ENCODE measurements around the gene RNF150.

Gene RNF150

DNA sequence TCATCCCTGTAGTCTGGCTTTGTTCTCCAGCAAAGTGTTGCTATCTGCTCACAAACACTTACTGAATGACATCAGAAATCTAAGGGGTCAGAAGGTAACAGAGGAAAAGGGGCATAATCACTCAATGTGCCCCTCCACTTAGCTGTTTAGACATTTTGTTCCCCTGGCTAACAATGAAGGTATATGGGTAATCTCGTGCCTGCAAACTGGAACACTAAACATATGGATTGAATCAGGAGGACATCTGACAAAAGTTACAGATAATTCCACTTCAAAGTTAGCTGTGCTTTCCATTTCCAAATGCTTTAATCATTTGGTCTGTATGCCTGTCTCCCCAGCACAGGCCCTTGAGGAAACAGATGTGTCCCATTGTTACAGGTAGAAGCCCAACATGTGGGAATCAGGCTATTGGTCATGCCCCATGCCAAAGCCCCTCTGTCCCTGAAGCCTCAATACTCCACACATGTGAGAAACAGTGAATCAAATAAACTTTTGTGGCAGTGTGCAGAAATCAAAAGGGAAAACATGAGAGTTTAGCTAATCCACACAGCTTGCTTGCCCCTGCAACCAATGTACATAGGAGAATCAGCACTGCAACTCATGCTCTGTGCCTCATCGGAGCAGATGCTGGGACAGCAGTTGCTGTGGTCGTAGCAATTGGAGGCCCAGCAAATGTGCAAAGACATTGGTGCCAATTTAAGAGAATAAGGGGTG is 111.7 kb downstream of the RNF150 start:
- DNase-seq: no peak

DNA sequence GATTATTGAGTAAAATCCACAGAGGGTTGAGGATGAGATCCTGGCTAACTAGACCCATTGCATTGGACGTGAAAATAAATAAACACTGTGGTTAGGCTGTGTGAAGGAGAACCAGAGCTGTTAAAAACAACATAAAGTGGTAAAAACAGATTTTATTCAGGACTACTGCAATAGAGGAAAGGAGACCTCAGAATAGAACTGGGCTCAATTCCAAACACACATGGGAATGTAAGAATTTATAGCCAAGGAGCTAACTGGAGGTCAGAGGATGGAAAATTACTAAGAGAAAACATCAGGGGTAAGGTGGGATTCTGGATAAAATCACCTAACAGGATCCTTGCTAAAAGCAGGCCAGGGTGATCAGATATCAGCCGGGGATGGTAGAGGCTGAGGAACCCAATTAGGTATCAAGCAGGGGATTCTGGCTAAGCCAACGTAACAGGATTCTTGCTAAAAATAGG is 112.4 kb downstream of the RNF150 start:
- DNase-seq: no peak

DNA sequence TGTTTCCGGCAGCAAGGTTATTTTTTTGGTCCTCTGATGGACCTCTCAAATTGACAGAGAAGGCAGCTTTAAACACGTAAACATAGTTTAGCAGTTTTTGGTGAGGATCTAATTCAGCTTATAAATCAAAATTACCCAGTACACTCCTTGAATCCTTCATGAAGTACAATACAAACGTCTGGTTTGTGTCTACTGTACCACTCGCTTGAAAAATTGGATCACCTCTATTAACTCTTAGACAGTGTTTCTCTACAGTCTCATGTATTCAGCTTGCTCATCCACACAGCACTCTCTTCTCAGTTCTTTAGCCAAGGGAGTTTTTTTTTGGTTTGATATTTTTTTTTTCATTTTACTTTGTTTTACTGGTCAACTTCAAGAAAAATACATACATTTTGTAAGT is 113.5 kb downstream of the RNF150 start:
- DNase-seq: no peak

DNA sequence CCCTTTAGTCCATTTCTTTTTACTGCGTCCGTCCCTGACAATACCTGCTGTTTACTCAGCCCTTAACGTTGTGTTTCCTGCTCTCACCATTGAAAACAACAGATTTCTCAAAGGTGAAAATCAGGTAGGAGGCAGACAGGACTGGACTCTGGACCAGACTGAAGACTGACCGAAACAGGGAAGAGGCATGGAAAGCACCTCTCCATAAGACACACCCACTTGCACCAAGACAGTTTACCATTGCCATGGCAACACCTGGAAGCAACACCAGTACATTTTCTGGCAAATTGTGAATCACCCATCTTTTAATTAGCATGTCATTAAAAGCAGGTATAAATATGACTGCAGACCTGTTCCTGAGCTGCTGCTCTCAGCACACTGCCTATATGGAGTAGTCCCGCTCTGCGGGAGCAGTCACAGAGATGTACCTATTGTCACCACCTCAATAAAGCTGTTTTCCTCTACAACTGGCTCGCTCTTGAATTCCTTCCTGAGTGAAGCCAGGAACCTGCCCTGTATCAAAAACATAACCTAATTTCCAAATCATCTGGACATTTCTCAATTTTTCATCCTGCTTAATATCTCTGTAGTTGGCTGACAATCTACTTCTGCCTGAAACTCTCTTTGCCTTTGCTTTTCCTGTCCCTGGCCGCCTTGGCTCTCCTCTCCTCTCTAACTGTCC is 117.0 kb downstream of the RNF150 start:
- no peak for DNase-seq

DNA sequence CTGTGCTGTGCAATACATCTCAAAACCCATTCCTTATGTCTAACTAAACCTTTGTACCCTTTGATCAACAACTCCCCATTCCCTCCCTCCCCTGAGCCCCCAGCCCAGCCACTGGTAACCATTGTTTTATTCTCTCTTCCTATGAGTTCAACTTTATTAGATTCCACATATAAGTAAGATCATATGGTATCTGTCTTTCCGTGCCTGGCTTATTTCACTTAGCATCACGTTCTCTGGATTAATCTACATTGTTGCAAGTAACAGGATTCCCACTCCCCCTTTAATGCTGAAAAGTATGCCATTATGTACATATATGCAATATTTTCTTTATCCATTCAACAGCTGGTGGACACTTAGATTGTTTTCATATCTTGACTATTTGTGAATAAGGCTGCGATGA is 119.4 kb downstream of the RNF150 start:
- no peak for DNase-seq

DNA sequence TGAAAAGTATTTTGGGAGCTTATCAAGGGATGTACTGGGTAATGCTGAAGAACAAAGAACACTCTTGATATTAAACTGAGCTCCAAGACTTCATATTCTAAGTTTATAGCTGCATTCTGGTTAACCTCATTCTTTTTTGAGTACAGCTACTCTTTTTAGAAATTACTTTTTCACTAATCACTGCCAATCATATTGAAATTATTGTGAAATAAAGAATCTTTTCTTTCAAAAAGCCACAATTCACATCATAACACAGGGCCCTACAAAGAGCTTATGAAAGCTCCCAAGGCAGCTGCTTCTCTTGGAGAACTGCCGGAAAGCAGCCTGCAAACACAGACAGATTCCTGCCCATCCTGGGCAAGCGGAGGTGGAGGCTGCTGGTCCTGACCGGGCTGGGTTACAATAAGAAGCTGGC is 121.4 kb downstream of the RNF150 start:
- DNase-seq: no peak

DNA sequence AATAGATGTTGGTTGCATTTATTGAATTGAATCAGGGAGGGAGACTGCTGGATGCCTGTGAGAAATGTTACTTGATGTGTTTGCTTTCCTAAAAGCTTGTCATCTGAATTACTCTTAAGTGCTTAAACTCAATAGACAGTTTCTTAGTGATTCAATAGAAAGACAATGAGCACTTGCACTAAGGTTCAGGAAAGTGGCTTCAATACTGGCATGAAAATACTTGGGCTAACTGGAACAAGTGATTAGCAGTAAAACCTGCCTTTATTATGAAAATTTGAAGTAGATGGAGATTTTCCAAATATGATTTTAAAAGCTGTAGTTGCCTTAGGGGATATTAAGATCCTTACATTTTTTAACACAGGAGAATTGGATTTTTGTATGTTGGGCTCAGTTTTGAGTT is 123.3 kb downstream of the RNF150 start:
- no peak for DNase-seq

DNA sequence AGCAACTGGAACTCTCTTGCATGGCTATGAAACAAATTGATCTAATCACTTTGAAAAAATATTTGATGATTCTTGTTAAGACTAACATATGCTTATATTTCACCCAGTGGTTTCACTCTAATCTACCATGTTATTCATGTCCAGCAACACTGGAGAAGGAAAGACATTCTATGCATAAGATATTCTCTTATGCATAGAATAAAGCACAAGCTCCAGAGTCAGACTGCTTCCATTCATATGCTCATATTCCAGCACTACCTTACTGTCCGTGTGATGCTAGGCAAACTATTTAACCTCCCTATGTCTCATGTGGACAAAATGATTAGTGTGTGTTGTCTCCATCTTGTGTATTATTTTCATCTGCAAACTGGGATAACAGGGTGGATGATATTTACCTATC is 124.1 kb downstream of the RNF150 start:
- DNase-seq: no peak

DNA sequence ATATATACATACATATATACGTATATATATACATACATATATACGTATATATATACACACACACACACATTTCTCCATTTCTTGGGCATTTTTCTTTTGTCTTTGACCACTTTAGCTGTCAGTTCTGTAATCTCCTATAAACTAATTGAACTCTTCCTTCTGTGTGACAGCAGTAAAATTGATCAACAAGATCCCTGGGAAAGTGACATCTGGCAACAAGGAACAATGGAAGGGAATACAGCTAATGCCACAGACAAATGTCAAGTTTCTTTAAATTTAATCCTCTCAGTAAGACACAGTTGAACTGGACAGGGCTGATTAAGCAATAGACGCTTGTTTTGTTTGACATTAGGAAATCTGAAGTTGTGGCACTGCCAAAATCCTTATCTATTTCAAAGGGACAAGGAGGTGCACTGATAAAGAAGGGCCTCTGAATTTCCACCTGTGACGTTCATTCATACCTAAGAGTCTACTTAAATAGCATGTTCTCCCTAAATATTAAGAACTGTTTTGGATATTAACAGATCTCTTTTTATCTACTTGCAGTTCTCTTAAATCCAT is 126.9 kb downstream of the RNF150 start:
- no peak for DNase-seq

DNA sequence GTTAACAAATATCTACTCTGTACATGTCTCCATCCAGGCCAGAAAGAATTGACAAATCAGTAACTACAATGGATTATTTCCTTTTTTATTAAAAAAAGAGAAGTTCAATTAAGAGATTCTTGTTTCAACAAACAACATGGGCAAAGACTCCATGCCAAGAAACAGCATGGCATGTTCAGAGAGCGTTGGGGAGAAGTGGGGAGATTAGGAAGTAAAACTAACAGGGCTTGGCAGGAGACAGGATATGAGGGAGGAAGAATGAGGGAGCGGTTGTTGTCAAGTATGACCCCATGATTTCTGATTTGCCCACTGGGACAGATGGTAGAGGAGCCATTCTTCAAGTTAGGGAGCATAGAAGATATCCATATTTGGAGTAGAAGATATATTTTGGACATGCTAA is 128.4 kb downstream of the RNF150 start:
- DNase-seq: no peak

DNA sequence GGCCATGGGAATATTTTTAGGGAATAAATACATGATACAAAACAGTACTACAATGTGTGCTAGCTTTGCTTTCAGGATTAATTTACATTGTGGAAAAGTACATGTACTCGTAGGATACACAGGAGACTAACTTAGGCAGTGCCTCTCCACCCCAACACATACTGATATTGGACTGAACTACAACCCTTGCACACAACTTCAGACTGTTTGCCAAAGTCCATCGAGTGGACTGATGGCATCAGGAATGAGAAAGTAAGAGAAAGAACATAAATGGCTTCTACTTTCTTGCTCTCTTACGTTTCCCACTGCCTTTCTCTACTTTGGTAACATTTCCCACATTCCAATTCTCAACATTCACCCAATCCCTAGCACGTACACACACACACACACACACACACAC is 130.1 kb downstream of the RNF150 start:
- no peak for DNase-seq

DNA sequence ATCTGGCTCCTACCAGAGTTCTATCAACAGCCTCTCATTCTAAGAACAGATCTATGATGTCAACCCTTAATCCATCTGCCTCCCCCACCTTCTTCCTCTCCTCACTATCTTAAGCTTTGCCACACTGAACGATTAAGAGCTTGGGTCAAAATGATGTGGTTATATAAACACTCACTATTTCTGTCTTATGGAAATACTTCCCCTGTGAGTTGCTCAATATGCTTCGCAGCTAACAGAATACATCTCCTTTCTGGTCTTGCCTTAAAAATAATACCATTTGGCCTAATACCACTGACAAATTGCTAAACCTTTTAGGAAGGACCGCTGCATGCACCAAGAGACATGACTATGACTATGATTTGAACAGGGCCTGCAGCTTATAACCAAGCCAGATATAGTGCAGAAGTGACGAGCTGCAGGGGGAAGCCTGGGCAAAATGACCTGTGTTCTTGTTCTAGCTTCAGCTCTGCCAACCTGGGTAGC is 130.9 kb downstream of the RNF150 start:
- no peak for DNase-seq

DNA sequence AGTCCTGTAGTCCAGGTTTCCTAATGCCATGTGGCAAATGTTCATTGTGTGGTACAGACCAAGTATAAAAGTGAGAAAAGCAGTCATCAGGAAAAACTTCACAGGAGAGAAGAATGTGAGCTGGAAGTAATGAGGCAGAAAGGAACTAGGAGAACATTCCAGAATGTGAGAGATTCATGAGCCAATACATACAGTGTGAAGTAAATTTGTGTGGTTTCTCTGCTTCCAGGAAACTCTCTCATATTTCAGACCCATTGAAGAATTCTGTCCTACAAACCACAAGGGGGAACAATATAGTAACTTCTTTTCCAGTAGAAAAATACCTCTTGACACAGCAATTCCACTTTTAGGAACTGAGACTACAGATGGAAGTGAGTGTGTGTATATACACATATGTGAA is 136.5 kb downstream of the RNF150 start:
- DNase-seq: no peak

DNA sequence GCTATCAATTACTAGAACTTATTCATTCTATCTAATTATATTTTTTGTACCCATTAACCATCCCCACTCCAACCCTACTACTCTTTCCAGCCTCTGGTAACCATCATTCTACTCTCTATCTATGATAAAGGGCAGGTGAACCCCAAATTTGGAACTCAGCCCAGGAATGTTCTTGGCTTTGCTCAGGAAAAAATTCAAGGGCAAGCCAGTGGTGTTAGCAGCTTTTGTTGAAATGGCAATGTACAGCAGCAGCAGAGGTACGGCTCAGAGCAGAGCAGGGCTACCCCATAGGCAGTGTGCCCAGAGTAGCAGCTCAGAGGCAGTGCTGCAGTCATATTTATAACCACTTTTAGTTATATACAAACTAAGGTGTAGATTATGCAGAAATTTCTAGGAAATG is 138.2 kb downstream of the RNF150 start:
- no peak for DNase-seq

DNA sequence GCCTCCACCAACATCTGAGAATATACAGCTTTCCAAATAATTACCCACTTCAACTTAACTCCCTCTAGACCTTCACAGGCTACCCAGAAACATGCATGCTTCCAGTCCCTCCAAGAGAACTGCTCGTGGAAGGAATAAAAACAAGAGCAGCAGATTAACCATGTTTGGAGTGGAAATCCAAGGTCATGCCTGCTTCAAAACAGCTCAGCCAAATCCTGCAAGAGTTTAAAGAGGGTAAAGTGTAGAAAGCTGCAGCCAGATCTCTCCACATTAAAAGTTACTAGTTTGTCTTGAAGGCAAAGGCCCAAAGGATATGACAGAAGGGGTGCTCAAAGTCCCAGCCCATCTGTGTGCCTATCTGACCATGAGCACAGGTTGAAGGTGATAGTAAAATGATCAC is 139.3 kb downstream of the RNF150 start:
- DNase-seq: no peak

DNA sequence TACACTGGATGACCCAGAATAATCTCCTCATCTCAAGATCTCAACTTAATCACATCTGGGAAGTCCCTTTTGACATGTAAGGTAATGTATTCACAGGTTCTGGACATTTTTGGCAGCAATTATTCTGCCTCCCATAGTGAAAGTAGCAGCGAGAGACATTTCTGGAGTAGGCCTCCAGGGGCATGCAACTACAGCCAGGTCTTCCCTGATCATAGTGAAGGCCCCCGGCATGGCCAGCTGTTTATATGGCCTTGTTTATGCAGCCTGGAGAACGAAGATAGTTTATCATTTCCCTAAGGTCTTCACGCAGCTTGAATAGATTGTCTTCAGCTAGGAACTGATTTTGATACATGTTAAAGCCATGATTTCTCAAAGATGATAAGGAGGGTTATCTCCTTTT is 139.9 kb downstream of the RNF150 start:
- no peak for DNase-seq

DNA sequence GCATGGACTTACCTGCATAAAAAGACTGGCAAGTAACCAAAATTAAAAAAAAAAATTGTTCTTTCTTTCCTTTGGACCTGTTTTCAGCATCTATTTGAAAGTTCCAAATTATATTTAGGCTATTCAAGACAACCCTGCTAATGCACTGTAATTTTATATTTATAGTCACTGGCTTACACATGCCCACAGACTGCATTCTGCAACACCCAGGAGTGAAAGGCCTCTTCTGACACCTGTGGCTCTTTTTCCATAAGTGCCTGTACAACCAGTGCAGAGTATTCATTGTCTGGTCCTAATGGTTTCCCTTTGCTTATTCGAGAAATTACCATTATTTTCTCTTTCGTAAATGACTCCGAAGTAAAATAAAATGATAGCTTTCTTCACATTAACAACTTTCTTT is 143.3 kb downstream of the RNF150 start:
- DNase-seq: no peak

DNA sequence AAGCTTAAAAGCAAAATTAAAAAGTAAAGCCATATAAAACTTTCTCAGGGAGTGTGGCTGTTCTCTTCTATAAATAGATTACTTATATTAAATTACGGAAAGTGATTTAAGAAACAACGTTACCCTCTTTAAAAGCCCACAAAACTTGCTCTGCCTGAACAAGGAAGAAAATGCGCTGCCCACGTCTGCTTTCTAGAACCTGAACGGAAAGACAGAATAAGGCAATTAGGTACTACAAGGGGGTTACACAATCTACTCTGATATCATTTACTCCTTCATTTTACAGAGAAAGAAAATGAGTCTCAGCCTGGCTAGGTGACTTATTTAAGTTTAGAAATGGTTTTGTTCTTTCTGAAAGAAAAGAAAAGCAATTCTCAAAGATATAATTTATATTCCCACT is 147.2 kb downstream of the RNF150 start:
- no peak for DNase-seq

DNA sequence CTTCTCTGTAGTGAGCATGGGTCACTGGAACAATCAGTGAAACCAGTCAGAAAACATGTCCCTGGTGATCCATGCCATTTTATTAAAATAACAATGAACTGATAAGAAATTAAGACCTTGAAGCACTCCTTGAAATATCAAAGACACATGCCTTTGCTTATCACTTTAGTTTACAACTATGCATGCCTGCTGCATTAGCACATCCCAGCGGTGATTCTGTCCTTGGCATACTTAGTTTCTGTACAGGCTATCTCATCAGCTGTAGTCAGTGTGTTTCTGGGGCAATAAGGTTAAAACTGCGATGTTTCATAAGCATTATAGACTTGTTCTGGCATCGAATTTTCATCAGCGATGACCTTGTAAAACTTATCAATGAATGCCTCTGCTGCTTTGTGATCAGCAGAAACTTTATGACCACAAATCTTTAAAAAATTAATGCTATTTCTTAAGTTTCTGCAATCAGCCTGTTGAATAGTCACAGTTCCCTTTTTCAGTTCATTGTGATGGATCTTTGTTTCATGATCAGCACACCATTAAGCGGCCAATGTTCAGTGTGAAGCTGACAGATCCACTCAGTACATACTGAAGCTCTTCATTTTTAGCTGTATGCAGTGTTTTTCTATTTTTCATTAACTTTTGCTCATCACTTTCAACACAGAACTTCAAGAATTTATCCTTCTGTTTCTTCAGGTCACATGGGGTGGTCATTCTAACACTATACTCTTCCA is 150.5 kb downstream of the RNF150 start:
- DNase-seq: no peak

DNA sequence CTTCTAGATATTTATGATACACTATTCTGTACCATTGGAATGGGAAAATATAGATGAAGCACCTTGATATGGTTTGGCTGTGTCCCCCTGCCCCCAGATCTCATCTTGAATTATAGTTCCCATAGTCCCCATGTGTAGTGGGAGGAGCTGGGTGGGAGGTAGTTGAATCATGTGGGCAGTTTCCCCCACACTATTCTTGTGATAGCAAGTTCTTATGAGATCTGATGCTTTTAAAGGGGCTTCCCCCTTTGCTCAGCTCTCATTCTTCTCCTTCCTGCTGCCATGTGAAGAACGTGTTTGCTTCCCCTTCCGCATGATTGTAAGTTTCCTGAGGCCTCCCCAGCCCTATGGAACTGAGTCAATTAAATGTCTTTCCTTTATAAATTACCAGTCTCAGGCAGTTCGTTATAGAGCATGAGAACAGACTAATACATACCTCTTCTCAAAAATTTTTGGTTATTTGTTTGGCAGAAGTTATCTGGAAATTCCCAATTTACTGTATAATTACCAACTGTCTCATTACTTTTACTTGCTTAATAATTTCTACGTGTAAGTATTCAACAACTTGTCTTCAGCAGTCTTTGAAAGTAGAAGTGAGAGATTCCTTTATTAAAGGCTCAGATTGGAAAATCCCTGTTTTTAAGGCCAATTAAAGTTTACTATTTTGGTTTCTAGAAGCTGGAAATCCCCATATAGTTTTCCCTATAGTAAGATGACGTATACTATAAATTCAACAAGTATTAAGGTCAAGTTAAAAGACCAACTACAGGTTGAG is 152.7 kb downstream of the RNF150 start:
- DNase-seq: no peak

DNA sequence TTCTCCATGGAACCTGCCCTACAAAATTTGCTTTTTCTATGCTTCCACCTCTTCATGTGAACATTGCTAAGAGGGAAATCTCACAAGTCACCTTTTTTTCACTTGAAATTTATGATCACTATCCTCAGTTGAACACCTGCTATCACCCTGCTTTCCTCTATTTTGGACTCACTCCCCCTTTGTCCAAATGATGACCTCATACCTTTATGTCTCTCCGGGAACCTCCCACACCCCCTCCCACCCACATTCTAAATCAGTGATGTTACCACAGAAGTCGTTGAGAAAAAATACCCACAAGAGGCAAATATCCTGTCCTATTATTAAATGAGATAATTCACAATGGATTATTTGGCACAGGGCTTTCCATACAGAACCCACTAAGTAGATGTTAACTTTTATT is 156.5 kb downstream of the RNF150 start:
- no peak for DNase-seq

DNA sequence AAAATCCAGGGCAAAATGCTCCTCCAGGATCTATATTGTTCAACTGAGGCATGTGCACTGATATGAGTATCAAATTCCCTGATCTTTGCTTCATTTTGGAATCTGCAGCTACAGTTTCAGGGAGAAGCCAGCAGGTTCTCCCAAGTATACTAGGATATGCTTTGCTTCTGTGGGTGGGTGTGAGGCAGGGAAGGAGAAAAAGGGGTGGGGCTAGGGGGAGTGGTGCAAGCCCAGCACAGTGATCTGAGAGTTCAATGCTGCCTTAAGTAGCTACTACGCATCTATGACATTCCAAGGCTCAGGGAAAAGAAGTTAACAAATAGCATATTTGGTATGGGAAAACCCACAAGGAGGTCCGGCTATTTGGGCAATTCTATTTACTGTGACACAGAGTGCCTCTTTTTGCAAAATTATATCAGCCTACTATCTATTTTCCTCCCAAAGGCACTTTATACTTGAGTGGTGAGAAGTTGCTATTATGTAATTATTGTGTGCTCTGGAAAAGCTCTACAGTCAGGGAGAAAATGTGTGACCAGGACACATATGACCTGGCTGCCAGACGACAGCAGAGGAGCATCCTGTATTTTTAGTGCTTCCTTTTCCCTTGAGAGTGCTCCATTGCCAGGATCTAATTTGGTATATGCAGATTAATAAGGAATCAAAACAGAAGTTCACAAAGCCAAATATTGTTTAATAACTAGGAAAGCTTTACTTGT is 162.0 kb downstream of the RNF150 start:
- DNase-seq: no peak

Measured in CD4-positive, alpha-beta T cell treated with Interleukin-4 for 1 hour (primary cell).